Hematopoietic multipotent progenitor cell treated with erythropoietin and hydrocortisone succinate and interleukin-3 and kit ligand, for 8 days (in vitro differentiated cells): ENCODE measurements around the gene GABRR1.
"Not testable (repeated sequence)": the region's sequence is repeated elsewhere in the genome, so short reads cannot be mapped to it uniquely, and the experiment has no call there.

Experiments
- DNase-seq: peaks from one replicate; pipeline ENCODE4 v3.0.0-alpha.2; 2015

Gene GABRR1

GRCh38 chr6:89217299-89217910, at the start of gene GABRR1:
GABRR1 (minus strand) TSS chr6:89217358; CDS start chr6:89217322, 36 bp downstream.
- no peak for DNase-seq

GRCh38 chr6:89264296-89264695, 47.1 kb upstream of the GABRR1 start:
- DNase-seq: no peak

GRCh38 chr6:89260832-89261231, 43.7 kb upstream of the GABRR1 start:
- peak; percentile 90 for DNase-seq

- peak; percentile 61 for DNase-seq
Observed at GRCh38 chr6:89260310-89260709, 43.2 kb upstream of the GABRR1 start.

GRCh38 chr6:89258912-89259311, 41.8 kb upstream of the GABRR1 start:
- DNase-seq: no peak

- no peak for DNase-seq
Observed at GRCh38 chr6:89257781-89258180, 40.6 kb upstream of the GABRR1 start.

GRCh38 chr6:89257346-89257745, 40.2 kb upstream of the GABRR1 start:
- no peak for DNase-seq

- DNase-seq: no peak
Observed at GRCh38 chr6:89255417-89255816, 38.3 kb upstream of the GABRR1 start.

GRCh38 chr6:89254569-89254968, 37.4 kb upstream of the GABRR1 start:
- no peak for DNase-seq

GRCh38 chr6:89252907-89253306, 35.7 kb upstream of the GABRR1 start:
- no peak for DNase-seq

GRCh38 chr6:89251976-89252375, 34.8 kb upstream of the GABRR1 start:
- no peak for DNase-seq

GRCh38 chr6:89251170-89251569, 34.0 kb upstream of the GABRR1 start:
- no peak for DNase-seq

- DNase-seq: no peak
Observed at GRCh38 chr6:89250239-89250638, 33.1 kb upstream of the GABRR1 start.

GRCh38 chr6:89244241-89244985, 27.3 kb upstream of the GABRR1 start:
- DNase-seq: no peak

- no peak for DNase-seq
Observed at GRCh38 chr6:89243331-89243629, 26.1 kb upstream of the GABRR1 start.

- peak; percentile 64 for DNase-seq
Observed at GRCh38 chr6:89242574-89243330, 25.6 kb upstream of the GABRR1 start.

- peak; percentile 46 for DNase-seq
Observed at GRCh38 chr6:89239338-89239737, 22.2 kb upstream of the GABRR1 start.

- DNase-seq: no peak
Observed at GRCh38 chr6:89237158-89237557, 20.0 kb upstream of the GABRR1 start.

GRCh38 chr6:89233605-89234004, 16.4 kb upstream of the GABRR1 start:
- DNase-seq: not testable (repeated sequence)

GRCh38 chr6:89222712-89223039, 5.5 kb upstream of the GABRR1 start:
- DNase-seq: no peak

- peak; percentile 9 for DNase-seq
Observed at GRCh38 chr6:89221971-89222711, 5.0 kb upstream of the GABRR1 start.

- no peak for DNase-seq
Observed at GRCh38 chr6:89221129-89221528, 4.0 kb upstream of the GABRR1 start.

- no peak for DNase-seq
Observed at GRCh38 chr6:89216411-89216810, 747 bp downstream of the GABRR1 start.

GRCh38 chr6:89215391-89215790, 1.8 kb downstream of the GABRR1 start:
- DNase-seq: no peak
